Osteocyte (in vitro differentiated cells): Measurements from ENCODE around the gene NDUFB8. TPM values are rescaled to one million over a fixed set of nuclear protein-coding genes. Genes with fewer than 3 reads are reported as not detected.

ENCODE experiments used
- DNase-seq: peaks from one replicate; pipeline ENCODE4 v3.0.0; 2021; ENCODE audit warnings: mixed read lengths; ENCODE audit not compliant: unreplicated experiment; ENCODE audit errors: extremely low spot score
- H3K27ac Mint-ChIP-seq: one replicate; pipeline ENCODE4 v1.8.0; 2021; ENCODE audit warnings: mild to moderate bottlenecking, mixed read lengths; ENCODE audit not compliant: unreplicated experiment
- H3K27me3 Mint-ChIP-seq: one replicate; pipeline ENCODE4 v1.8.0; 2021; ENCODE audit warnings: mixed read lengths; ENCODE audit not compliant: unreplicated experiment
- H3K36me3 Mint-ChIP-seq: one replicate; pipeline ENCODE4 v1.8.0; 2021; ENCODE audit warnings: mixed read lengths; ENCODE audit not compliant: unreplicated experiment
- H3K4me1 Mint-ChIP-seq: one replicate; pipeline ENCODE4 v1.8.0; 2021; ENCODE audit warnings: mixed read lengths; ENCODE audit not compliant: unreplicated experiment
- H3K4me3 Mint-ChIP-seq: one replicate; pipeline ENCODE4 v1.8.0; 2021; ENCODE audit warnings: mild to moderate bottlenecking, moderate library complexity, mixed read lengths; ENCODE audit not compliant: unreplicated experiment
- H3K9me3 Mint-ChIP-seq: one replicate; pipeline ENCODE4 v1.8.0; 2021; ENCODE audit warnings: mixed read lengths; ENCODE audit not compliant: unreplicated experiment
- total RNA-seq: library from RNA; stranded (reverse); gene quantifications from 2 replicates; pipeline ENCODE4 v1.2.1, GENCODE V29; 2021
- TF ChIP-seq, protein P1 (sequence below): fragments of 200-600 bp; sonication (generic); IDR thresholded peaks from 2 replicates; pipeline ENCODE4 v1.5.0; 2021; ENCODE audit warnings: antibody characterized with exemption, mild to moderate bottlenecking, moderate library complexity

The NDUFB8 gene
- total RNA-seq, 1 donor from 2014 or later, result 169 TPM

DNA sequence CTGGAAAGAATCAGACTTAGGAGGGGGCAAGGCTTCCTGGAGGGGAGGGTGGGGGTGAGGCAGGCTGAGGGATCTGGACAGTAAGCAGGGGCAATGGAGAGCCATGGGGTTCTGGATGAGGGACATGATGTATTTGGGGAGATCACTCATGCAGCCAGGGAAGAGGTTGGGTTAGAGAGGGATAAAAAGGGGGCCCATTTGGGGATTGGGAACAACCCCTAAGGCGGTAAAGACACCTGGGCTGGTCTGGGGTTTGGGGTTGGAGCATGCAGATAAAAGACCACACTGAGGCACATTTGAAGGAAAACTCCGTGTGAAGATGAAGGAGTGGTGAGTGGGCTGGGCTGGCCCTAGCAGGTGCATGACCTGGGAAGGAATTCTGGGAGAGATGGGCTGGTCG, 36.9 kb upstream of the NDUFB8 start:
- TF ChIP-seq, protein P1, sequence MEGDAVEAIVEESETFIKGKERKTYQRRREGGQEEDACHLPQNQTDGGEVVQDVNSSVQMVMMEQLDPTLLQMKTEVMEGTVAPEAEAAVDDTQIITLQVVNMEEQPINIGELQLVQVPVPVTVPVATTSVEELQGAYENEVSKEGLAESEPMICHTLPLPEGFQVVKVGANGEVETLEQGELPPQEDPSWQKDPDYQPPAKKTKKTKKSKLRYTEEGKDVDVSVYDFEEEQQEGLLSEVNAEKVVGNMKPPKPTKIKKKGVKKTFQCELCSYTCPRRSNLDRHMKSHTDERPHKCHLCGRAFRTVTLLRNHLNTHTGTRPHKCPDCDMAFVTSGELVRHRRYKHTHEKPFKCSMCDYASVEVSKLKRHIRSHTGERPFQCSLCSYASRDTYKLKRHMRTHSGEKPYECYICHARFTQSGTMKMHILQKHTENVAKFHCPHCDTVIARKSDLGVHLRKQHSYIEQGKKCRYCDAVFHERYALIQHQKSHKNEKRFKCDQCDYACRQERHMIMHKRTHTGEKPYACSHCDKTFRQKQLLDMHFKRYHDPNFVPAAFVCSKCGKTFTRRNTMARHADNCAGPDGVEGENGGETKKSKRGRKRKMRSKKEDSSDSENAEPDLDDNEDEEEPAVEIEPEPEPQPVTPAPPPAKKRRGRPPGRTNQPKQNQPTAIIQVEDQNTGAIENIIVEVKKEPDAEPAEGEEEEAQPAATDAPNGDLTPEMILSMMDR, result no peak
- H3K4me3 Mint-ChIP-seq, result no peak overlapping the region

DNA sequence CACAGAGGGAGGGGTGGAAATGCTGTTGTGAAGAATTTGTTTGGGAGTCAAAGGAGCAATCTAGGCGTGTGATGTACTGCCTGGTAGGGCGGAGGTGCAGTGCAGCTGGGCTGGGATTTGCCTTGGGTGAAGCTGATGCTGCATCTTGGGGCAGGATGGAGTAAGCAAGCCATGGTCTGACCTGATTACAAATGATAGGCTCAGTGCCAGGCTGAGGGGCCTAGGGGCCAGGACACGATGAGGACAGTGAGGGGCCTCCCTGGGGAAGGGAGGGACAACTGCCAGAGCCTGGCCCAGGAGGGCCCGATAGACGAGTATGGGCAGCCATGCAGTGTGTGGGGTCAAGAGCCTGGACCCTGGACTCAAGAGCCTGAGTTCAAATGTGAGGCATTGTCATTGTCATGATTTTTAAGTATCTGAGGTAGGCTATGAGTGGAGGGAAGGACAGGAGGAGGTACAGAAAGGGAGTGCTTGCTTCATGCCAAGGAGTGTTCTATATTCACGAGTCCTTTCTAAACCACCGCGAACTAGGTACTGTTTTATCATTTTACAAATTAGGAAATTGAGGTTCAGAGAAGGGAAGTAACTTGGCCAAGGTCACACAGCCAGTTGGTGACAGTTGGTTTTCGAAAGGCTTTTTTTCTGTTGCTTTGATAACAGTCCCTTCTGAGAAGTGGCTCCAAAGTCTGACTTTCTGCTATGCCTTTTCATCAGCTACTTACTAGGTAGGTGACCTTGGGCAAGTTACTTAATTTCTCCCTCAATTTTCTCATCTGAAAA, 35.7 kb upstream of the NDUFB8 start:
- TF ChIP-seq, protein P1, result no peak
- no peaks in the 10 kb centered on the region for H3K9me3 Mint-ChIP-seq
- H3K27ac Mint-ChIP-seq, result no peak overlapping the region
- no peaks in the 10 kb centered on the region for H3K4me1 Mint-ChIP-seq
- H3K36me3 Mint-ChIP-seq, result no peaks in the 10 kb centered on the region
- H3K4me3 Mint-ChIP-seq, result no peak overlapping the region
- no peak for DNase-seq
- H3K27me3 Mint-ChIP-seq, result peaks cover 38% of the 10 kb centered on the region

More for the DNA sequence above, 36.9 kb upstream of the NDUFB8 start:
- H3K4me1 Mint-ChIP-seq, result no peaks in the 10 kb centered on the region
- H3K27ac Mint-ChIP-seq, result no peak overlapping the region
- DNase-seq, result peak; percentile 67
- H3K27me3 Mint-ChIP-seq, result peaks cover 38% of the 10 kb centered on the region
- H3K36me3 Mint-ChIP-seq, result no peaks in the 10 kb centered on the region
- H3K9me3 Mint-ChIP-seq, result no peaks in the 10 kb centered on the region

DNA sequence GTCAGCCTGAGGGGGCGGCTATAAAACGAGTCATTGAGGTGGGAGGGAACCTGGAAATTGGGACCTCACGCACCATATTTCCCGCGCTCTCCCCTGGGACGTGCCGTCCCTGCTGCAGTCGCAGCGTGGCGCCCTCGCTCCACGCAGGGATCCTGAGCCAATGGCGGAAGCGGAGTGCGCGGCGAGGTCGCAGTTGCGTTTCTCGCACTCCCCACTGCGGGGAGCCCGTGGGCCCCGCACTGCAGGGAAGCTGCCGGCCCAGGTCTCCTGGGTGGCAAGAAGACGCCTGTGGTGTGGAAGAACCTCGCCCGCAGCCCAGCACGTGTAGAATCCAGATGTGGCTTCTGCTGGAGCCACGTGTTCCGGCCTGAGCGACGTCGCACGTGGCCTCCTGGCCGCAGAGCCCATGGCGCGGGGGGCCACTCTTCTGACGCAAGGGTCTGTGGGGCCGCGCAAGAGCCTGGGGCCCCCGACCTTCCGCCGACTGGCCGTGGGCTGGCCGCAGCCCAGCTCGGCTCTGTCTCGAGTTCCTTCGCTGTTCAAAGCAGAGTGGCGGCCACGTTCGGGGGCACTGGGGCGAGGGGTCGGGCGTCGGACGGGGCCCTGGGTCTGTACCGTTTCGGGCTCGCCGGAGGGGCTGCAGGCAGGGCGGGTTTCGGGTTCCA, 32.5 kb upstream of the NDUFB8 start:
- Mint-ChIP-seq H3K36me3 (peaks cover 8% of the 10 kb centered on the region), H3K9me3 (no peaks in the 10 kb centered on the region), H3K27ac (no peak overlapping the region), H3K4me3 (no peak overlapping the region), H3K4me1 (no peaks in the 10 kb centered on the region), H3K27me3 (peaks cover 31% of the 10 kb centered on the region)
- no peak for DNase-seq
- TF ChIP-seq, protein P1, result peak; percentile 55

DNA sequence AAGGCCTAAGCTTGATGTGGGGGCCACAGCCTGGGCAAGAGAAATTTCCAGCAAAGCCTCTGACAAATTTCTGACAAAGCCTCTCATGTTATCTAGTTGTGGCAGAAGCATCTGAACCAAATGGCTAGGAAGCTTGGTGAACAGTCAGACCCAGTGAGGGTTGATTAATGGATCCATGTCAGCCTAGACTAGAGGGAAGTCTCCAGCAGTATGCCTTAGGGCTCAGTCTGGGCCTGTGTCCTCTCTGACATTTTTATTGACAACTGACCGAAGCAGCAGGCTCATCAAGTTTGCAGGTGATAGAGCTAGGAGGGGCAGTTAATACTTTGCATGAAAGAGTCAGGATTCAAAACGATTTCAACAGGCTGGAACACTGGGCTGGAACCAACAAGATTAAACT, 31.3 kb upstream of the NDUFB8 start:
- Mint-ChIP-seq H3K36me3 (peaks cover 15% of the 10 kb centered on the region), H3K4me1 (no peaks in the 10 kb centered on the region), H3K27me3 (peaks cover 20% of the 10 kb centered on the region), H3K27ac (no peak overlapping the region), H3K4me3 (no peak overlapping the region), H3K9me3 (no peaks in the 10 kb centered on the region)
- TF ChIP-seq, protein P1, result no peak
- no peak for DNase-seq

DNA sequence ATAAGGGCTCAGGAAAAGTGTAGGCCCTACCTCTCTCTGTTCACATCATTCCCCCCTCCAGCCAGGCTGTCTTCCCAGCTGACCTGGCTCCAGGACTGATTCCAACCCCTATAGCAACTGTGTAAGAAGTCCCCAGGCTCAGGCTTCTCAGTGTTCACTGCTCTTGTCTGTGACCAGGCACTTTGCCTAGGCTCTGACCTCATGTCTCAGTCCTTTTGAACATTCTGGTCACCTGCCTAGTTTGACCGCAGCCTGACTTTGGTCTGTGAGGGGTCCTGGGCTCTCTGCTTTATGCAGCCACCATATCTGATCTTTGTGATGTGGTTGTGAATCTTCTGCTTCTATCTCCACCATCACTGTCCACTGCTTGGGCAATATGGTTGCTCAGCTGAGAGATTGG, 30.6 kb upstream of the NDUFB8 start:
- TF ChIP-seq, protein P1, result no peak
- no peak for DNase-seq
- Mint-ChIP-seq H3K9me3 (no peaks in the 10 kb centered on the region), H3K27ac (no peak overlapping the region), H3K36me3 (peaks cover 21% of the 10 kb centered on the region), H3K4me3 (no peak overlapping the region), H3K27me3 (peaks cover 13% of the 10 kb centered on the region), H3K4me1 (no peaks in the 10 kb centered on the region)
